Activated T-helper 2 cell treated with anti-CD3 and anti-CD28 coated beads, Interferon-gamma antibody, Interleukin-2, Interleukin-4, amounts not matched to agents 10 μg/mL and 5 μg/mL and 100 μg/mL, durations not matched to agents 14 hours and 24 hours and 36 hours (primary cell): ENCODE results near the gene GTF3A. TPM values are rescaled to one million over a fixed set of nuclear protein-coding genes. Genes with fewer than 3 reads are reported as not detected.

ENCODE experiments used
- DNase-seq: peaks from one replicate; pipeline ENCODE4 v3.0.0; 2021; ENCODE audit warnings: low spot score
- H3K27ac Mint-ChIP-seq: one replicate; pipeline ENCODE4 v1.8.0; 2021; ENCODE audit warnings: mixed read lengths
- H3K27me3 Mint-ChIP-seq: one replicate; pipeline ENCODE4 v1.8.0; 2021; ENCODE audit warnings: low read depth, mixed read lengths
- H3K36me3 Mint-ChIP-seq: one replicate; pipeline ENCODE4 v1.8.0; 2021; ENCODE audit warnings: low read depth, mixed read lengths
- H3K4me1 Mint-ChIP-seq: one replicate; pipeline ENCODE4 v1.8.0; 2021; ENCODE audit warnings: low read depth, mixed read lengths
- H3K4me3 Mint-ChIP-seq: one replicate; pipeline ENCODE4 v1.8.0; 2021; ENCODE audit warnings: low read depth, mild to moderate bottlenecking, moderate library complexity, mixed read lengths
- H3K9me3 Mint-ChIP-seq: one replicate; pipeline ENCODE4 v1.8.0; 2021; ENCODE audit warnings: mixed read lengths
- intact Hi-C: fragments of 100-400 bp; cut with micrococcal nuclease; formaldehyde crosslinking; loops from one replicate; pipeline ENCODE4 v1.15.1; 2023
- total RNA-seq: library from RNA; stranded (reverse); gene quantifications from 2 replicates; pipeline ENCODE4 v1.2.3, GENCODE V29; 2022

GTF3A gene
- total RNA-seq, 1 donor from 2014 or later, result 253 TPM

DNA sequence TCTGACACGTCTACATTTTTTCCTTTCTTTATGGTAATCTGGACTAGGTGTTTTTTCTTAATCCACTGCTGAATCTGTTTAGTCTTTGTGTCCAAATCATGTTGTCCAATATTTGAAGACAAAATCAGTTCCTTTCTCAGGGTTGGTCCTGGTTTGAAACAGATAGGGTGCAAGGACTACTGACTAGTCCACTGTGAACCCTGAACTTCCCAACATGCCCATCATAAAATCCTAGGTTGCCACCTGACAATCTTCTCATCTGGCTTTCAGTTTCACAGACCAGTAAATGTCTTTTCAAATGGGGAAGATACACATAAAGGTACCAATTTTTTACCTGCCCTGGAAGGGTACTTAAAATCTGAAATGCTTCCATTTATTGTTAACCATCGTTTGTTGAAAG lies 12.7 kb downstream of the GTF3A start:
- intact Hi-C loops, result no loop called here
- H3K27me3 Mint-ChIP-seq, result no peaks in the 10 kb centered on the region
- H3K9me3 Mint-ChIP-seq, result no peaks in the 10 kb centered on the region
- H3K27ac Mint-ChIP-seq, result no peak overlapping the region
- peaks cover 45% of the 10 kb centered on the region for H3K4me1 Mint-ChIP-seq
- no peak overlapping the region for H3K4me3 Mint-ChIP-seq
- DNase-seq, result no peak
- peaks cover 80% of the 10 kb centered on the region for H3K36me3 Mint-ChIP-seq

- no peak for DNase-seq
- Mint-ChIP-seq H3K36me3 (peaks cover 60% of the 10 kb centered on the region), H3K4me1 (peaks cover 45% of the 10 kb centered on the region), H3K4me3 (no peak overlapping the region), H3K27ac (no peak overlapping the region), H3K9me3 (no peaks in the 10 kb centered on the region), H3K27me3 (no peaks in the 10 kb centered on the region)
- intact Hi-C loops, result no loop called here
Measured at GRCh38 chr13:27440408-27440807, 16.0 kb downstream of the GTF3A start.

DNA sequence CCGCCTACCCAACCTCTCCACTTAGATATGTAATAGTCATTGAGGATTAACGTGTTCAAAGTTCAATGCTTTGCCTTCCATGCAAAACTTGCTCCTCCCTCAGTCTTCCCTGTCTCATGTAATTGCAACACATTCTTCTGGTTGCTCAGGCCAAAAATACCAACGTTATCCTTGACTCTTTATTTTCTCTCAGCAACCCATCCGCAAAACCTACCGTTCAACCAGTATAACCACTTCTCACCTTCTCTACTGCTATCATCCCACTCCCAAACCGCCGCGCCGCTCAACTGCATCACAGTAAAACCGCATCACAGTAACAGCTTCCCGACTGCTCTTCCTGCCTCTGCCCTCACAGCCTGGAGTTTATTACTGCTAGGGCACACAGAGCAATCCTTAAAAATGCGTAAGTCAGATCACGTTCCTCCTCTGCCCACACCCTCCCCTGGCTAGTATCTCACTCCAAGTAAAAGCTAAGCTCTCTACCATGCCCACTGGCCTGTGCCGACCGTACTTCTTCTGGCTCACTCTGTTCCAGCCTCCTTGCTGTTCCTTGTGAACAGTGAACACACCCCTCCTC lies 17.7 kb downstream of the GTF3A start:
- Mint-ChIP-seq H3K4me1 (peaks cover 54% of the 10 kb centered on the region), H3K27me3 (no peaks in the 10 kb centered on the region), H3K27ac (peak overlapping the region; percentile 53), H3K9me3 (no peaks in the 10 kb centered on the region), H3K4me3 (peak overlapping the region; percentile 52), H3K36me3 (peaks cover 51% of the 10 kb centered on the region)
- DNase-seq, result no peak
- intact Hi-C loops, result no loop called here

GRCh38 chr13:27442797-27443196 lies 18.4 kb downstream of the GTF3A start:
- no peaks in the 10 kb centered on the region for H3K27me3 Mint-ChIP-seq
- peaks cover 45% of the 10 kb centered on the region for H3K36me3 Mint-ChIP-seq
- H3K4me3 Mint-ChIP-seq, result peak overlapping the region; percentile 52
- peaks cover 56% of the 10 kb centered on the region for H3K4me1 Mint-ChIP-seq
- no peak for DNase-seq
- H3K27ac Mint-ChIP-seq, result peak overlapping the region; percentile 53
- no peaks in the 10 kb centered on the region for H3K9me3 Mint-ChIP-seq
- intact Hi-C loops, result no loop called here

- DNase-seq, result no peak
- intact Hi-C loops, result no loop called here
Measured at GRCh38 chr13:27446986-27447583, 22.7 kb downstream of the GTF3A start.

GRCh38 chr13:27448308-27448707 lies 23.9 kb downstream of the GTF3A start:
- H3K4me3 Mint-ChIP-seq, result peak overlapping the region; percentile 14
- DNase-seq, result no peak
- peaks cover 17% of the 10 kb centered on the region for H3K36me3 Mint-ChIP-seq
- intact Hi-C loops, result no loop called here
- H3K9me3 Mint-ChIP-seq, result no peaks in the 10 kb centered on the region
- peak overlapping the region; percentile 21 for H3K27ac Mint-ChIP-seq
- peaks cover 48% of the 10 kb centered on the region for H3K4me1 Mint-ChIP-seq
- H3K27me3 Mint-ChIP-seq, result no peaks in the 10 kb centered on the region

More at GRCh38 chr13:27446986-27447583, 22.7 kb downstream of the GTF3A start:
- Mint-ChIP-seq H3K36me3 (peaks cover 25% of the 10 kb centered on the region), H3K9me3 (no peaks in the 10 kb centered on the region), H3K4me3 (peak overlapping the region; percentile 51), H3K27ac (peak overlapping the region; percentile 86), H3K27me3 (no peaks in the 10 kb centered on the region), H3K4me1 (peaks cover 54% of the 10 kb centered on the region)

DNA sequence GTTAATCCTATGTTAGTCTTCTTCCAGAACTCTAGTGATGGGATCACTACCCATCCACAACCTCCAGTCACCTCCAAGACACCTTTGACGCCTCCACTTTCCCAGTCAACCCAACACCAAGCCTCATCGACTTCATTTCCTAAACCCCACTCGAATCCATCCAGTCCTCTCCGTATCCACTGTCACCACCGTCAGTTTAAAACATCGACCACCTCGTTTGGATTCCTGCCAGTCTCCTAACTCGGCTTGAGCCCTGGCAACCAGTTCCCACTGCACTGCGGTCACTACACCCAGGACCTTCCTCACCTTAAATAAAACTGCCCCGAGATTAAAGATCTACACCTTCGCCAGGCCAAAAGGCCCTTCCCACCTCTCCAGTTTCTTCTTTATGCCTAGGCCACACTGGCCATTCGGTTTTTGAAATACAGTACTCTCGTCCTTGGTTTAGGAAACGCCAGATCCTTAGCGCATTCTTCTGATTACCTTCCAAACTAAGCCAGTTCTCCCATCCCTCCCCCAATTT lies 24.7 kb downstream of the GTF3A start:
- peak overlapping the region; percentile 92 for H3K4me3 Mint-ChIP-seq
- intact Hi-C loops, result no loop called here
- H3K4me1 Mint-ChIP-seq, result peaks cover 48% of the 10 kb centered on the region
- H3K36me3 Mint-ChIP-seq, result peaks cover 17% of the 10 kb centered on the region
- H3K27me3 Mint-ChIP-seq, result no peaks in the 10 kb centered on the region
- peak overlapping the region; percentile 94 for H3K27ac Mint-ChIP-seq
- H3K9me3 Mint-ChIP-seq, result no peaks in the 10 kb centered on the region
- no peak for DNase-seq

- DNase-seq, result peak; percentile 96
- H3K36me3 Mint-ChIP-seq, result peaks cover 13% of the 10 kb centered on the region
- peak within 1 kb of the TSS; percentile 92 for H3K4me3 Mint-ChIP-seq
- no peaks in the 10 kb centered on the region for H3K9me3 Mint-ChIP-seq
- peaks cover 45% of the 10 kb centered on the region for H3K4me1 Mint-ChIP-seq
- no peaks in the 10 kb centered on the region for H3K27me3 Mint-ChIP-seq
- intact Hi-C loops, result loop anchor here (1.0 to 10.0 kb wide), 5 partner anchors 24 to 685 kb away; partner anchors contain the start of genes PAN3 and POLR1D
- H3K27ac Mint-ChIP-seq, result peak within 1 kb of the TSS; percentile 94
Measured at GRCh38 chr13:27449936-27450828, 25.8 kb downstream of the GTF3A start, which contains the start of gene MTIF3. Gene MTIF3 (minus strand): TSS chr13:27450564. CDS start chr13:27440448, 10,116 bp downstream.

- Mint-ChIP-seq H3K36me3 (peaks cover 9% of the 10 kb centered on the region), H3K27ac (peak overlapping the region; percentile 94), H3K9me3 (no peaks in the 10 kb centered on the region), H3K4me3 (peak overlapping the region; percentile 92), H3K4me1 (peaks cover 47% of the 10 kb centered on the region), H3K27me3 (no peaks in the 10 kb centered on the region)
- intact Hi-C loops, result loop anchor here (1.0 to 10.0 kb wide), 5 partner anchors 25 to 684 kb away; partner anchors contain the start of genes PAN3 and POLR1D
- peak; percentile 24 for DNase-seq
Measured at GRCh38 chr13:27450921-27451471, 26.6 kb downstream of the GTF3A start.

DNA sequence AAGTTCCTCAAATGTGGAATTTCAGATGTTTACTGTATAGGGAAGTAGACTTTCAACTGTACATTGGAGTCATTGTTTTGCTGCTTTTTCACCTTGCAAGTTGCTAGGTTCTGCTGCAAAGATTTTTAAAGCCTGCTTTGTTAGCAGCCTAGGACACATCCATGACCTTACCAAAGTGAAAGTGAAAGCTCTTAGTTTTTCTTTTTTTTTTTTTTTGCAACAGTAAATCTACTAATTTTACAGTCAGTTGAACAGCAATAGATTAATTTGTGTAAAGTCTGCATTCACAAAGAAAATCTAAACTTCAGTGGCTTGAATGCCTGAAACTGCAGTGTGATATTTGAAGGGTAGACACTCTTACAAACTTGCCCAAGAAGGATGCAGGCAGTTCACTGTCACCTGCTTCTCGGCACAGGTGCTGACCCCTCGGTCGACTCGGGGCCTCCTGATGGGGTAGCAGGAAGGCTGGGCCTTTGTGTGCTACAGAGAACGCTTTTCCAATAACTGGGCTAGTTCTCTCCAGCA lies 31.0 kb downstream of the GTF3A start:
- Mint-ChIP-seq H3K27me3 (no peaks in the 10 kb centered on the region), H3K4me1 (peaks cover 21% of the 10 kb centered on the region), H3K9me3 (no peaks in the 10 kb centered on the region), H3K4me3 (peak overlapping the region; percentile 89), H3K36me3 (no peaks in the 10 kb centered on the region), H3K27ac (peak overlapping the region; percentile 99)
- intact Hi-C loops, result loop anchor here (10.0 kb wide), 1 partner anchor 679 kb away; the partner anchor contains the start of gene PAN3
- no peak for DNase-seq

DNA sequence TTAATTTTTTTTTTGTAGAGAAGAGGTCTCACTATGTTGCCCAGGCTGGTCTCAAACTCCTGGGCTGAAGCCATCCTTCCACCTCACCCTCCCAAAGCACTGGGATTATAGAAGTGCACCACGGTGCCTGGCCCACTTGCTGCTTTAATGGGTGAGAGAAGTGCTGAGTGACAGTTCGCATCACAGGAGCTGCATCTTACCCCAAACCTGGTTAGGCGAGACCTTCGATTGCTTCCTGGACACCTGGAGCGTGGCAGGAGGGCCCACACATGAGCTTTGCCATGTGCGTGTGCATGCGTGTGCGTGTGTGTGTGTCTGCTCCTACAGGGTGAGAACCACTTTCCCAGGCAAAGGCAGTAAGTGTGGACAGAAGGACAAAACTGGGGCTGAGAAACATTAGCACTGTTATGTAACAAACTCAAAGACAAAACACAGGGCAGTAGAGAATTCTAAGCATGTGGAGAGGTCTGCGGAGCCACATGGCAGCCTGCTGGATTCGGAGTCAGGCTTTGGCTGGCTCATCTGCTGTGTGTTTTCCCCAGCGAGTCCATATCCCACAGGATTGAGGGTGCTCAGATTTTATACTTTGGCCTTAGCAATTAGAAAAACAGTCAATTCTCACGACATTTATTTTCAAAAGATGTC lies 37.6 kb downstream of the GTF3A start:
- Mint-ChIP-seq H3K4me1 (peaks cover 5% of the 10 kb centered on the region), H3K27ac (no peak overlapping the region), H3K36me3 (no peaks in the 10 kb centered on the region), H3K4me3 (no peak overlapping the region), H3K9me3 (no peaks in the 10 kb centered on the region), H3K27me3 (no peaks in the 10 kb centered on the region)
- intact Hi-C loops, result no loop called here
- no peak for DNase-seq

- H3K4me1 Mint-ChIP-seq, result peaks cover 3% of the 10 kb centered on the region
Measured at GRCh38 chr13:27463500-27463899, 39.1 kb downstream of the GTF3A start.

More at GRCh38 chr13:27463500-27463899, 39.1 kb downstream of the GTF3A start:
- H3K4me3 Mint-ChIP-seq, result no peak overlapping the region
- H3K36me3 Mint-ChIP-seq, result no peaks in the 10 kb centered on the region
- intact Hi-C loops, result no loop called here
- no peak overlapping the region for H3K27ac Mint-ChIP-seq
- no peak for DNase-seq
- no peaks in the 10 kb centered on the region for H3K9me3 Mint-ChIP-seq
- H3K27me3 Mint-ChIP-seq, result no peaks in the 10 kb centered on the region
